ENCODE measurements around the gene DPH3.
"Not testable (repeated sequence)": the region's sequence is repeated elsewhere in the genome, so short reads cannot be mapped to it uniquely, and the experiment has no call there.

The DPH3 gene

GRCh38 chr3:16264708-16265454 is at the start of gene DPH3, which contains the start of gene OXNAD1:
TSS of gene DPH3 (minus strand) at chr3:16264943. CDS start at chr3:16264876, 67 bp downstream.
TSS of gene OXNAD1 (plus strand) at chr3:16265212. CDS start at chr3:16270953, 5,741 bp downstream.
- H3K4me3 Mint-ChIP-seq: peak within 1 kb of the TSS; percentile 96 to 97

GRCh38 chr3:16313886-16314645 is 49.3 kb upstream of the DPH3 start:
- H3K36me3 Mint-ChIP-seq: peaks cover 49 to 69% of the 10 kb centered on the region in 2 donors
- no peaks in the 10 kb centered on the region for H3K27me3 Mint-ChIP-seq
- H3K4me1 Mint-ChIP-seq: peaks cover 36 to 60% of the 10 kb centered on the region in 2 donors
- DNase-seq: no peak
- ATAC-seq (replicated peaks): no peak
- H3K9me3 Mint-ChIP-seq: no peaks in the 10 kb centered on the region
- no peak overlapping the region for H3K4me3 Mint-ChIP-seq
- peak overlapping the region; percentile 47 for H3K27ac Mint-ChIP-seq

More at GRCh38 chr3:16264708-16265454, at the start of gene DPH3, which contains the start of gene OXNAD1:
- no peaks in the 10 kb centered on the region for H3K9me3 Mint-ChIP-seq
- ATAC-seq (replicated peaks) (peak; percentile 98 to 99), DNase-seq (peak; percentile 99)
- peaks cover 12 to 28% of the 10 kb centered on the region in 2 donors for H3K4me1 Mint-ChIP-seq
- H3K27ac Mint-ChIP-seq: peak within 1 kb of the TSS; percentile 99
- H3K36me3 Mint-ChIP-seq: peaks cover 5 to 12% of the 10 kb centered on the region in 2 donors
- H3K27me3 Mint-ChIP-seq: no peaks in the 10 kb centered on the region

GRCh38 chr3:16311960-16312451 is 47.3 kb upstream of the DPH3 start:
- H3K27ac Mint-ChIP-seq: peak overlapping the region; percentile 79
- peaks cover 41 to 58% of the 10 kb centered on the region in 2 donors for H3K4me1 Mint-ChIP-seq
- no peaks in the 10 kb centered on the region for H3K27me3 Mint-ChIP-seq
- peak; percentile 36 to 48 for ATAC-seq (replicated peaks)
- H3K4me3 Mint-ChIP-seq: peak overlapping the region; percentile 50 to 55
- no peaks in the 10 kb centered on the region for H3K9me3 Mint-ChIP-seq
- H3K36me3 Mint-ChIP-seq: peaks cover 50 to 65% of the 10 kb centered on the region in 2 donors
- no peak for DNase-seq

GRCh38 chr3:16310486-16310885 is 45.7 kb upstream of the DPH3 start:
- peaks cover 42 to 60% of the 10 kb centered on the region in 2 donors for H3K36me3 Mint-ChIP-seq
- peak overlapping the region; percentile 88 for H3K27ac Mint-ChIP-seq
- not testable (repeated sequence) for ATAC-seq (replicated peaks); H3K27me3 Mint-ChIP-seq; DNase-seq; H3K9me3 Mint-ChIP-seq
- peaks cover 36 to 46% of the 10 kb centered on the region in 2 donors for H3K4me1 Mint-ChIP-seq
- peak overlapping the region in 1 of 2 donors; percentile 10 for H3K4me3 Mint-ChIP-seq

- DNase-seq (no peak), ATAC-seq (replicated peaks) (peak; percentile 85 to 86)
- Mint-ChIP-seq H3K4me1 (peaks cover 44 to 55% of the 10 kb centered on the region in 2 donors), H3K4me3 (peak overlapping the region; percentile 8 to 35), H3K27ac (peak overlapping the region; percentile 88), H3K9me3 (no peaks in the 10 kb centered on the region), H3K36me3 (peaks cover 50 to 69% of the 10 kb centered on the region in 2 donors), H3K27me3 (no peaks in the 10 kb centered on the region)
Measured at GRCh38 chr3:16309558-16309957, 44.8 kb upstream of the DPH3 start.

GRCh38 chr3:16308727-16309126 is 44.0 kb upstream of the DPH3 start:
- Mint-ChIP-seq H3K27me3 (no peaks in the 10 kb centered on the region), H3K4me3 (no peak overlapping the region), H3K27ac (no peak overlapping the region), H3K36me3 (peaks cover 51 to 72% of the 10 kb centered on the region in 2 donors), H3K9me3 (no peaks in the 10 kb centered on the region), H3K4me1 (peaks cover 44 to 57% of the 10 kb centered on the region in 2 donors)
- ATAC-seq (replicated peaks): no peak
- no peak for DNase-seq

GRCh38 chr3:16307832-16308531 is 43.2 kb upstream of the DPH3 start:
- H3K4me3 Mint-ChIP-seq: no peak overlapping the region
- H3K27ac Mint-ChIP-seq: peak overlapping the region; percentile 79
- peaks cover 46 to 53% of the 10 kb centered on the region in 2 donors for H3K4me1 Mint-ChIP-seq
- ATAC-seq (replicated peaks) (no peak), DNase-seq (no peak)
- H3K9me3 Mint-ChIP-seq: no peaks in the 10 kb centered on the region
- H3K36me3 Mint-ChIP-seq: peaks cover 48 to 70% of the 10 kb centered on the region in 2 donors
- H3K27me3 Mint-ChIP-seq: no peaks in the 10 kb centered on the region

GRCh38 chr3:16305111-16305541 is 40.4 kb upstream of the DPH3 start:
- ATAC-seq (replicated peaks): peak; percentile 3
- Mint-ChIP-seq H3K4me1 (peaks cover 47 to 53% of the 10 kb centered on the region in 2 donors), H3K36me3 (peaks cover 38 to 71% of the 10 kb centered on the region in 2 donors)

GRCh38 chr3:16304061-16305010 is 39.6 kb upstream of the DPH3 start:
- Mint-ChIP-seq H3K4me3 (peak overlapping the region; percentile 4 to 14), H3K27ac (peak overlapping the region; percentile 91), H3K4me1 (peaks cover 44 to 53% of the 10 kb centered on the region in 2 donors), H3K9me3 (no peaks in the 10 kb centered on the region), H3K36me3 (peaks cover 33 to 67% of the 10 kb centered on the region in 2 donors), H3K27me3 (no peaks in the 10 kb centered on the region)
- no peak for ATAC-seq (replicated peaks)
- DNase-seq: no peak

More at GRCh38 chr3:16305111-16305541, 40.4 kb upstream of the DPH3 start:
- Mint-ChIP-seq H3K9me3 (no peaks in the 10 kb centered on the region), H3K4me3 (peak overlapping the region; percentile 4 to 14), H3K27me3 (no peaks in the 10 kb centered on the region), H3K27ac (peak overlapping the region; percentile 91)
- DNase-seq: no peak

GRCh38 chr3:16303037-16303575 is 38.4 kb upstream of the DPH3 start:
- Mint-ChIP-seq H3K4me3 (peak overlapping the region in 1 of 2 donors; percentile 27), H3K9me3 (no peaks in the 10 kb centered on the region), H3K27ac (peak overlapping the region; percentile 59), H3K36me3 (peaks cover 36 to 73% of the 10 kb centered on the region in 2 donors), H3K27me3 (no peaks in the 10 kb centered on the region), H3K4me1 (peaks cover 47 to 56% of the 10 kb centered on the region in 2 donors)
- ATAC-seq (replicated peaks) (no peak), DNase-seq (no peak)

- ATAC-seq (replicated peaks): no peak
- H3K36me3 Mint-ChIP-seq: peaks cover 32 to 69% of the 10 kb centered on the region in 2 donors
- peaks cover 45 to 54% of the 10 kb centered on the region in 2 donors for H3K4me1 Mint-ChIP-seq
Measured at GRCh38 chr3:16302082-16302631, 37.4 kb upstream of the DPH3 start.

GRCh38 chr3:16301507-16301906 is 36.8 kb upstream of the DPH3 start:
- Mint-ChIP-seq H3K4me3 (peak overlapping the region in 1 of 2 donors; percentile 51), H3K36me3 (peaks cover 34 to 69% of the 10 kb centered on the region in 2 donors), H3K27me3 (no peaks in the 10 kb centered on the region), H3K9me3 (no peaks in the 10 kb centered on the region), H3K27ac (peak overlapping the region; percentile 91), H3K4me1 (peaks cover 43 to 54% of the 10 kb centered on the region in 2 donors)
- DNase-seq: no peak
- no peak for ATAC-seq (replicated peaks)

More at GRCh38 chr3:16302082-16302631, 37.4 kb upstream of the DPH3 start:
- Mint-ChIP-seq H3K9me3 (no peaks in the 10 kb centered on the region), H3K27ac (peak overlapping the region; percentile 42), H3K27me3 (no peaks in the 10 kb centered on the region), H3K4me3 (no peak overlapping the region)
- DNase-seq: no peak
